NB4 (cell line): Measurements from ENCODE around the gene ESR2.

Experiments
- DNase-seq: peaks from one replicate; pipeline ENCODE4 v3.0.0; 2010; ENCODE audit warnings: low read depth
- H3K4me3 ChIP-seq: one replicate; pipeline ENCODE4 v1.5.1; 2011; ENCODE audit warnings: mild to moderate bottlenecking, low read depth, low read length, moderate library complexity
- CTCF ChIP-seq: IDR thresholded peaks from one replicate; pipeline ENCODE4 v1.5.1; 2012; ENCODE audit warnings: low read depth, low read length
- MAX ChIP-seq: IDR thresholded peaks from 2 replicates; pipeline ENCODE4 v1.6.1; 2011; ENCODE audit warnings: low read depth, low read length
- MYC ChIP-seq: IDR thresholded peaks from 2 replicates; pipeline ENCODE4 v1.6.1; 2011; ENCODE audit warnings: low read depth, low read length
- POLR2A ChIP-seq: IDR thresholded peaks from 2 replicates; pipeline ENCODE4 v1.6.1; 2011; ENCODE audit warnings: mild to moderate bottlenecking; ENCODE audit not compliant: insufficient read length; ENCODE audit errors: extremely low read depth

Gene ESR2

GRCh38 chr14:64249363-64249762 is 44.8 kb downstream of the ESR2 start:
- no peak for DNase-seq
- no peak overlapping the region for H3K4me3 ChIP-seq
- TF ChIP-seq POLR2A (no peak), CTCF (no peak), MYC (no peak), MAX (no peak)

- no peak for TF ChIP-seq POLR2A
- no peak for TF ChIP-seq CTCF
- no peak for TF ChIP-seq MAX
- TF ChIP-seq MYC, result no peak
- DNase-seq, result no peak
- H3K4me3 ChIP-seq, result no peak overlapping the region
Measured at GRCh38 chr14:64248689-64249088, 45.5 kb downstream of the ESR2 start.

- no peak overlapping the region for H3K4me3 ChIP-seq
- TF ChIP-seq MYC, result no peak
- TF ChIP-seq MAX, result no peak
- no peak for TF ChIP-seq POLR2A
- TF ChIP-seq CTCF, result no peak
- no peak for DNase-seq
Measured at GRCh38 chr14:64247195-64247594, 47.0 kb downstream of the ESR2 start.

GRCh38 chr14:64246688-64247087 is 47.5 kb downstream of the ESR2 start:
- TF ChIP-seq MYC, result no peak
- TF ChIP-seq MAX, result no peak
- no peak for TF ChIP-seq CTCF
- no peak for TF ChIP-seq POLR2A
- no peak overlapping the region for H3K4me3 ChIP-seq
- no peak for DNase-seq

GRCh38 chr14:64245491-64245890 is 48.7 kb downstream of the ESR2 start:
- no peak for DNase-seq
- no peak overlapping the region for H3K4me3 ChIP-seq
- TF ChIP-seq MAX, result no peak
- TF ChIP-seq MYC, result no peak
- TF ChIP-seq POLR2A, result no peak
- no peak for TF ChIP-seq CTCF

GRCh38 chr14:64244279-64244678 is 49.9 kb downstream of the ESR2 start:
- no peak overlapping the region for H3K4me3 ChIP-seq
- TF ChIP-seq POLR2A (no peak), MAX (no peak), CTCF (no peak), MYC (no peak)
- no peak for DNase-seq
